ENCODE measurements around the gene CREBL2.

- no peak for TF ChIP-seq JUNB (IDR thresholded peaks at IDR 0.05)
- no peak for TF ChIP-seq CHD2 (IDR thresholded peaks at IDR 0.05; ENCODE audit: borderline replicate concordance, low read depth, low read length)
- no peak for TF ChIP-seq FOS (IDR thresholded peaks at IDR 0.05; ENCODE audit: borderline replicate concordance, extremely low read depth, insufficient read length)
- TF ChIP-seq NBN (IDR thresholded peaks at IDR 0.05): no peak
- TF ChIP-seq ZNF24 (IDR thresholded peaks at IDR 0.05): no peak
- TF ChIP-seq CEBPB (IDR thresholded peaks at IDR 0.05; ENCODE audit: borderline replicate concordance in 1 of 2, low read depth in 2 of 2, low read length in 2 of 2): no peak
Observed at GRCh38 chr12:12668005-12668404, 56.3 kb downstream of the CREBL2 start.

Measured in GM12878 (cell line).